Kidney (tissue), 14 donors: ENCODE results near the gene LARGE1. TPM values are rescaled to one million over a fixed set of nuclear protein-coding genes. Genes with fewer than 3 reads are reported as not detected.

Source experiments
- DNase-seq, 5 donors: peaks; one replicate each; pipeline ENCODE4 v3.0.0-alpha.2; 2013 to 2020
- FAIRE-seq: peaks from 2 replicates; lab custom pipeline; 2012; peaks lifted over from hg19 to GRCh38; lab: Jason Lieb, UNC
- H3K27ac ChIP-seq, 2 donors: one replicate each; pipeline ENCODE4 v1.7.0; 2013; ENCODE audit warnings: low read depth in 2 of 2, low read length in 2 of 2, inconsistent platforms in 1 of 2
- H3K27me3 ChIP-seq: one replicate; pipeline ENCODE4 v1.7.1; 2013; ENCODE audit warnings: low read length, inconsistent platforms; ENCODE audit not compliant: control insufficient read depth, insufficient read depth
- H3K36me3 ChIP-seq, 3 donors: one replicate each; pipeline versions ENCODE4 v1.7.0 to v1.7.1; 2013; ENCODE audit warnings: low read length in 3 of 3, control low read depth in 1 of 3, inconsistent platforms in 1 of 3; ENCODE audit not compliant: insufficient read depth in 3 of 3, control insufficient read depth in 2 of 3
- H3K4me1 ChIP-seq, 3 donors: one replicate each; pipeline versions ENCODE4 v1.7.0 to v1.7.1; 2013; ENCODE audit warnings: low read length in 3 of 3, inconsistent platforms in 1 of 3, low read depth in 1 of 3; ENCODE audit not compliant: control insufficient read depth in 2 of 3, insufficient read depth in 2 of 3
- H3K4me3 ChIP-seq, 3 donors: one replicate each; pipeline versions ENCODE4 v1.7.0 to v1.8.1; 2013; ENCODE audit warnings: low read length in 3 of 3, control low read depth in 1 of 3, inconsistent platforms in 1 of 3
- H3K9ac ChIP-seq, 3 donors: one replicate each; pipeline versions ENCODE4 v1.7.0 to v1.7.1; 2013; ENCODE audit warnings: low read length in 3 of 3, control low read depth in 1 of 3, inconsistent platforms in 1 of 3
- H3K9me3 ChIP-seq, 3 donors: one replicate each; pipeline versions ENCODE4 v1.7.0 to v1.7.1; 2013; ENCODE audit warnings: low read length in 3 of 3, control low read depth in 1 of 3, inconsistent platforms in 1 of 3; ENCODE audit not compliant: control insufficient read depth in 2 of 3, insufficient read depth in 1 of 3
- intact Hi-C: fragments of 100-400 bp; cut with DNase I; formaldehyde crosslinking; loops from one replicate; pipeline ENCODE4 v1.11.1; 2022
- polyA plus RNA-seq: library from polyadenylated mRNA; stranded (reverse); fragments of 350-450 nt; fragmentation: Illumina TruSeq; extraction: RNeasy Lipid Tissue Mini Kit (QIAGEN cat#74804); gene quantifications from one replicate; pipeline ENCODE4 v1.2.3, GENCODE V29; 2014; ENCODE audit warnings: low read depth, low replicate concordance; ENCODE audit not compliant: insufficient read depth
- total RNA-seq: library from RNA; stranded (reverse); fragmentation: NEBNext Ultra II Directional; extraction: Animal tissue kit (Norgen Biotek cat#: 25700); gene quantifications from one replicate; pipeline ENCODE4 v1.2.1, GENCODE V29; 2021
- TF ChIP-seq, protein P1 (sequence below): IDR thresholded peaks from 3 replicates; pipeline ENCODE4 v1.5.1; 2012; ENCODE audit warnings: mild to moderate bottlenecking, moderate library complexity, borderline replicate concordance; ENCODE audit not compliant: insufficient read depth; ENCODE audit errors: extremely low read depth
- donor health status: control.
- donor health status: control.
- donor health status: control.
- donor health status: control.
- donor health status: control.
- donor health status: DM: yes; HTN: yes; CAD: no.
- donor health status: Normal renal cell carcinoma (clear cell type).

Gene LARGE1
- total and polyA plus RNA-seq, 2 donors from 2014 or later = 5.0 to 22.9 TPM

DNA sequence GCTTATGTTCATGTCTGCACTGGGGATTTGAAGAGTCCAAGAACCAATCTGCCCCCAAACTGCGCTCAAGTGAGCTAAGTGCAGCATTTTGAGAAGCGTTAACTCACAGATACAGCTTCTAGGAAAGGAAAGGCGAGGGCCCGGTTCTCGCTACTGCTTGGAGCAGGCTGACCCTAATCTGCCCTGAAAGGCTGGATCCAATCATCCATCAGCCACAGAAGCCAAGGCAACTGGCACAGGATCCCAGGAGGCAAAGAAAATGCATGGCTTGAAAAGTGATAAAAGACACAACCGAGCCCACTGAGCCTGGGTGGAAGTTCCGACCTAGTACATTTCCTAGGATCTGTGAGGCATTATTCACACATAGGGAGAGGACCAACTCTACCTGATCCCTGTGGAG lies 174.8 kb downstream of the LARGE1 start:
- no peak overlapping the region for H3K4me3 ChIP-seq
- no peak overlapping the region for H3K9ac ChIP-seq
- H3K27ac ChIP-seq = no peak overlapping the region
- TF ChIP-seq, protein P1, sequence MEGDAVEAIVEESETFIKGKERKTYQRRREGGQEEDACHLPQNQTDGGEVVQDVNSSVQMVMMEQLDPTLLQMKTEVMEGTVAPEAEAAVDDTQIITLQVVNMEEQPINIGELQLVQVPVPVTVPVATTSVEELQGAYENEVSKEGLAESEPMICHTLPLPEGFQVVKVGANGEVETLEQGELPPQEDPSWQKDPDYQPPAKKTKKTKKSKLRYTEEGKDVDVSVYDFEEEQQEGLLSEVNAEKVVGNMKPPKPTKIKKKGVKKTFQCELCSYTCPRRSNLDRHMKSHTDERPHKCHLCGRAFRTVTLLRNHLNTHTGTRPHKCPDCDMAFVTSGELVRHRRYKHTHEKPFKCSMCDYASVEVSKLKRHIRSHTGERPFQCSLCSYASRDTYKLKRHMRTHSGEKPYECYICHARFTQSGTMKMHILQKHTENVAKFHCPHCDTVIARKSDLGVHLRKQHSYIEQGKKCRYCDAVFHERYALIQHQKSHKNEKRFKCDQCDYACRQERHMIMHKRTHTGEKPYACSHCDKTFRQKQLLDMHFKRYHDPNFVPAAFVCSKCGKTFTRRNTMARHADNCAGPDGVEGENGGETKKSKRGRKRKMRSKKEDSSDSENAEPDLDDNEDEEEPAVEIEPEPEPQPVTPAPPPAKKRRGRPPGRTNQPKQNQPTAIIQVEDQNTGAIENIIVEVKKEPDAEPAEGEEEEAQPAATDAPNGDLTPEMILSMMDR = no peak
- H3K4me1 ChIP-seq = peaks cover 0 to 3% (median 0%) of the 10 kb centered on the region in 3 donors
- no peak for FAIRE-seq
- no peaks in the 10 kb centered on the region for H3K36me3 ChIP-seq
- no peaks in the 10 kb centered on the region for H3K9me3 ChIP-seq
- DNase-seq = no peak
- intact Hi-C loops = no loop called here
- H3K27me3 ChIP-seq = no peaks in the 10 kb centered on the region

DNA sequence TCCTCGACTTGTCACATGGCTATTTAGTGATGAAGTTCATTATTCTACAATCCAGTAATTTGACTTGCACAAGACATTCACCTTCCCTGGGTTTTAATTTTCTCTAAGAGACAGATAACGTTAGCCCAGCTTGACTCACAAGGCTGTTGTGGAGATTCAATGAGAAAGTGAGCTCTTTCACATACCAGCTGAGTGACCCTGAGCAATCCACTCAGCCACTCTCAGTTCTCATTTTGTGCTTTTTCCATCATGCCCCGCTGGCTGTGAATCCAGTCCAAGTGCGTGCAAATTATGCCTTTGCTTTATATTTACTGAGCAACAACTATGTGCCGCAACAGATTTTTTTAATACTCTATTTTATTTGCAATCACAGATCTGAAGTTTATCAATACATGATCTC lies 176.5 kb downstream of the LARGE1 start:
- intact Hi-C loops = no loop called here
- H3K9me3 ChIP-seq = no peaks in the 10 kb centered on the region
- H3K4me1 ChIP-seq = peaks cover 0 to 3% (median 0%) of the 10 kb centered on the region in 3 donors
- no peaks in the 10 kb centered on the region for H3K36me3 ChIP-seq
- H3K4me3 ChIP-seq = no peak overlapping the region
- H3K27me3 ChIP-seq = no peaks in the 10 kb centered on the region
- H3K27ac ChIP-seq = no peak overlapping the region
- H3K9ac ChIP-seq = no peak overlapping the region
- no peak for FAIRE-seq
- TF ChIP-seq, protein P1 = no peak
- no peak for DNase-seq

DNA sequence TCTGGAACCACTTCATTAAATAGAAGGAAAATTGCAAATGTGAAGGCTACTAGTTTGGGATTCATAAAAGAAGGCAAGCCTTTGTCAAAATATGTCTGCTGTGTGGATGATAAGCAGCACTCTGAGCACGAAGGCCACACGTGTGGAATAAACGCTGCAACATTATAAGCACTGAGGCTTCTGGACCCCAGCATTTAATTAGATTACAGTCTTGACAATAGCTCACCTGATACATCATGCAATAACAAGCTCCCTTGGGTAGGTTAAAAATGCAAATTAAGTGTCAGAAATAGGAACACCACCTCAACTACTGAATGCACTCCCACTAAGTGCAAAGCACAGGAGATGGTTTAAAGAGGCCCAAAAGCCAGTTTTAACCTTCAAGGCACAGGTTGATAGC lies 179.3 kb downstream of the LARGE1 start:
- TF ChIP-seq, protein P1 = no peak
- no peaks in the 10 kb centered on the region for H3K27me3 ChIP-seq
- H3K36me3 ChIP-seq = no peaks in the 10 kb centered on the region
- no peaks in the 10 kb centered on the region for H3K9me3 ChIP-seq
- no peak overlapping the region for H3K27ac ChIP-seq
- H3K4me3 ChIP-seq = no peak overlapping the region
- intact Hi-C loops = no loop called here
- H3K9ac ChIP-seq = no peak overlapping the region
- DNase-seq (no peak), FAIRE-seq (no peak)
- no peaks in the 10 kb centered on the region for H3K4me1 ChIP-seq

DNA sequence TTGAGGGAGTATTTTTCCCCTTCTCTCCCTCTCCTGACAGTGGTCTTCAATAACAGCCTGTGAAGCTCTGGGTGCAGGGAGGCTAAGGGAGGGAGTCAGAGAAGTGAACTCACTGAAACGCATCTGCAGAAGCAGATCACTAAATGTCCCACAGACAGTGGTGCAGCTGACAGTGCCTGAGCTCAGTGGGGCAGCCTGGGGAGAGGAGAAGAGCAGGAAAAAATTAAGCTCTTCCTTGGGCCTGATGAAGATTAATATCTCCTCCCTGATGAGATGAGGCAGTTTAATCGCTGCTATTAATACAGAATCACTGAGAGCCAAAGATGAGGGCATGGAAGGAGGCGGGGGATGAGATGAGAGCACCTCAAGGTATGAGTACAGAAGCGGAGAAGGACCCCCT lies 180.8 kb downstream of the LARGE1 start:
- FAIRE-seq (no peak), DNase-seq (no peak)
- H3K9me3 ChIP-seq = no peaks in the 10 kb centered on the region
- H3K27me3 ChIP-seq = no peaks in the 10 kb centered on the region
- H3K9ac ChIP-seq = no peak overlapping the region
- H3K36me3 ChIP-seq = no peaks in the 10 kb centered on the region
- no peaks in the 10 kb centered on the region for H3K4me1 ChIP-seq
- no peak overlapping the region for H3K27ac ChIP-seq
- intact Hi-C loops = no loop called here
- no peak overlapping the region for H3K4me3 ChIP-seq
- TF ChIP-seq, protein P1 = no peak
